HAP-1 (cell line): ENCODE data around the gene GRIN3B.
"Not testable (repeated sequence)": the region's sequence is repeated elsewhere in the genome, so short reads cannot be mapped to it uniquely, and the experiment has no call there.

Experiments used
- DNase-seq, 2 experiments: peaks; one replicate each; pipeline ENCODE4 v3.0.0-alpha.2; 2016 to 2020; ENCODE audit warnings: low spot score in 2 of 2
- H3K27me3 ChIP-seq: fragments of 250-450 bp; sonication (Bioruptor Pico); 2 replicates; pipeline ENCODE4 v1.5.1; 2020; ENCODE audit warnings: low read depth, mild to moderate bottlenecking, moderate library complexity
- H3K36me3 ChIP-seq: fragments of 250-450 bp; sonication (Bioruptor Pico); replicated peaks from 2 replicates; pipeline ENCODE4 v1.5.1; 2020; ENCODE audit warnings: mild to moderate bottlenecking
- H3K4me1 ChIP-seq: fragments of 250-450 bp; sonication (Bioruptor Pico); 2 replicates; pipeline ENCODE4 v1.5.1; 2020; ENCODE audit warnings: mild to moderate bottlenecking
- H3K4me3 ChIP-seq: fragments of 250-450 bp; sonication (Bioruptor Pico); 2 replicates; pipeline ENCODE4 v1.5.1; 2020; ENCODE audit warnings: mild to moderate bottlenecking, moderate library complexity
- H3K9me3 ChIP-seq: fragments of 250-450 bp; sonication (Bioruptor Pico); 2 replicates; pipeline ENCODE4 v1.5.1; 2020; ENCODE audit warnings: mild to moderate bottlenecking, moderate library complexity
- in situ Hi-C: fragments of 300-500 bp; cut with MboI; formaldehyde crosslinking; loops from 3 replicates; pipeline ENCODE4 v1.14.3; 2020; ENCODE audit warnings: low sequenced_read_pairs, inconsistent platforms, mixed read lengths

Gene GRIN3B, protein sequence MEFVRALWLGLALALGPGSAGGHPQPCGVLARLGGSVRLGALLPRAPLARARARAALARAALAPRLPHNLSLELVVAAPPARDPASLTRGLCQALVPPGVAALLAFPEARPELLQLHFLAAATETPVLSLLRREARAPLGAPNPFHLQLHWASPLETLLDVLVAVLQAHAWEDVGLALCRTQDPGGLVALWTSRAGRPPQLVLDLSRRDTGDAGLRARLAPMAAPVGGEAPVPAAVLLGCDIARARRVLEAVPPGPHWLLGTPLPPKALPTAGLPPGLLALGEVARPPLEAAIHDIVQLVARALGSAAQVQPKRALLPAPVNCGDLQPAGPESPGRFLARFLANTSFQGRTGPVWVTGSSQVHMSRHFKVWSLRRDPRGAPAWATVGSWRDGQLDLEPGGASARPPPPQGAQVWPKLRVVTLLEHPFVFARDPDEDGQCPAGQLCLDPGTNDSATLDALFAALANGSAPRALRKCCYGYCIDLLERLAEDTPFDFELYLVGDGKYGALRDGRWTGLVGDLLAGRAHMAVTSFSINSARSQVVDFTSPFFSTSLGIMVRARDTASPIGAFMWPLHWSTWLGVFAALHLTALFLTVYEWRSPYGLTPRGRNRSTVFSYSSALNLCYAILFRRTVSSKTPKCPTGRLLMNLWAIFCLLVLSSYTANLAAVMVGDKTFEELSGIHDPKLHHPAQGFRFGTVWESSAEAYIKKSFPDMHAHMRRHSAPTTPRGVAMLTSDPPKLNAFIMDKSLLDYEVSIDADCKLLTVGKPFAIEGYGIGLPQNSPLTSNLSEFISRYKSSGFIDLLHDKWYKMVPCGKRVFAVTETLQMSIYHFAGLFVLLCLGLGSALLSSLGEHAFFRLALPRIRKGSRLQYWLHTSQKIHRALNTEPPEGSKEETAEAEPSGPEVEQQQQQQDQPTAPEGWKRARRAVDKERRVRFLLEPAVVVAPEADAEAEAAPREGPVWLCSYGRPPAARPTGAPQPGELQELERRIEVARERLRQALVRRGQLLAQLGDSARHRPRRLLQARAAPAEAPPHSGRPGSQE

DNA sequence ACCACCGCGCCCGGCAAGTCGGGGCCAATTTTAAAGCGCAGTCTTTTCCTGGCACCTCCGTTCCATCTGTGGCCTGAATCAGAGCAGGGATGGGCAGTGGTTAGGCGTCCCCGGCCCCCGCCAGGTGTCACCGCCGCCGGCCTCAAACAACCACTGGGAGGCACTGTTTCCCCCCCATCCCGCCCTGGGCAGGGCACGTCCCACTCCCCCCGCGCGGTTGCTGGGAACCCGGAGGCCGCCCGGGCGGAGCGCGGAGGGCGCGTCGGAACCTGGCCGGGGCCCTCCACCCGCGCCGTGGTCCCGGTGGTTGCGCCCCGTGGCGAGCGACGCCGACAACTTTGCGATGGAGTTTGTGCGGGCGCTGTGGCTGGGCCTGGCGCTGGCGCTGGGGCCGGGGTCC lies at the start of gene GRIN3B:
Gene GRIN3B (plus strand): TSS at position 325 of the 400 bp plus-strand sequence. CDS start 19 bp downstream, at position 344.
- in situ Hi-C loops = no loop called here
- peak within 1 kb of the TSS; percentile 17 for H3K4me3 ChIP-seq
- H3K4me1 ChIP-seq = peaks cover 5% of the 10 kb centered on the region
- DNase-seq = peak; percentile 46 to 86
- H3K27me3 ChIP-seq = peaks cover 55% of the 10 kb centered on the region
- no peaks in the 10 kb centered on the region for H3K9me3 ChIP-seq
- H3K36me3 ChIP-seq = no peaks in the 10 kb centered on the region

DNA sequence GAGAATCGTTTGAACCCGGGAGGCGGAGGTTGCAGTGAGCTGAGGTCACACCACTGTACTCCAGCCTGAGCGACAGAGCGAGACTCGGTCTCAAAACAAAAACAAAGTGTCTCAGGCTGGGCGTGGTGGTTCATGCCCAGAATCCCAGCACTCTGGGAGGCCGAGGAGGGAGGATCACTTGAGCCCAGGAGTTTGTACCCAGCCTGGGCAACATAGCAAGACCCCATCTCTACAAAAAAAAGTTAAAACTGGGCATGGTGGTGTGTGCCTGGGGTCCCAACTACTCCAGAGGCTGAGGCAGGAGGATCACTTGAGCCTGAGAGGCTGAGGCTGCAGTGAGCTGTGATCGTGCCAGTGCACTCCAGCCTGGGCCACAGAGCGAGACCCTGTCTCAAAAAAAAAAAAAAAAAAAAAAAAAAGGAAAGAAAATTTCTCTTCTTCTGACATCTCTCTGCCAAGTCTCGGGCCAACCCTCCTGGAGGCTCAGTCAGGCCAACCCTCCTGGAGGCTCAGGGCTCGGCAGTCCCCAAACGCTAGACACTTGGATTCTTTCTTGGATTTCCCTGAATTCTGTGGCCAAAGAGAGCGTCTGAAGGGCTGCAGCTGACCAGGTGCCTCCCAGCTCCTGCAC lies 48.1 kb upstream of the GRIN3B start:
- DNase-seq = no peak
- H3K27me3 ChIP-seq = no peaks in the 10 kb centered on the region
- no peaks in the 10 kb centered on the region for H3K9me3 ChIP-seq
- no peaks in the 10 kb centered on the region for H3K4me1 ChIP-seq
- H3K4me3 ChIP-seq = no peak overlapping the region
- peaks cover 8% of the 10 kb centered on the region; the same call in 1 of the 2 replicates for H3K36me3 ChIP-seq
- in situ Hi-C loops = no loop called here

DNA sequence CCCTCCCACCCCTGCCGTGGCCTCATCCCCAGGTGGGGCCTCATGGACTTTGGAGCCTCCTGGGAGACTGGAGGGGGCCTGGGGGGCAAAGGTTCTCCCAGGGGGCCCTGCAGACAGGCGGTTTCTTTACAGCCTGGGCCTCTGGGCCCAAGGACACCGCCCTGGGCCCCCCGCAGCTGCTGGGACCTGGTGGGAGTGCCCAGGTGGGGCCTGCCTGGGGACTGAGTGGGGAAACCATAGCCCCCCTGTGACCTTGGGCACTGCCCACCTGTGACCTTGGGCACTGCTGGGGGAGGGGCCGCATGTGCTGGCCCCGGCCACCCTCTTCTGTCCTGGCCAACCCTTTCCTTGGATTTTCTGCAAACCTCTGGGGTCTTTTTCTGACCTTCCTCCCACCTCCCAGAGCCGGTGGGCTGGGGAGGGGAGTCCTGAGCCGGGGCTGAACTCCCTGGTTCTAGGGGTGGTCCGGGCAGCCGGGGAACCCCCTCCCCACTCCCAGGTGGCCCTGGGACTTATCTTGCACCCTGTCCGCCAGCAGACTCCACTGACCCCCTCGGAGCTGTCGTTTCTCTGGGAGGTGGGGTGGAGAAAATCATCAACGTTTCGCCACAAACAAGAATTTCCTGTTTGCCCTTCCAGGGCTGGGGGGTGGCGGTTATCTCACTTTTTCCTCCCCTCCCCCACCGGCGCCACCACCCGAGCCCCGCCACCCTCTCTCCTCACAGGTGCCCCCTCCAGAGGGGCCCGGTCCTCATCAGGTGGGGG lies 47.4 kb upstream of the GRIN3B start:
- Histone ChIP-seq H3K36me3 (peaks cover 4% of the 10 kb centered on the region; the same call in 1 of the 2 replicates), H3K4me3 (no peak overlapping the region), H3K9me3 (no peaks in the 10 kb centered on the region), H3K4me1 (no peaks in the 10 kb centered on the region), H3K27me3 (no peaks in the 10 kb centered on the region)
- in situ Hi-C loops = no loop called here
- DNase-seq = no peak

DNA sequence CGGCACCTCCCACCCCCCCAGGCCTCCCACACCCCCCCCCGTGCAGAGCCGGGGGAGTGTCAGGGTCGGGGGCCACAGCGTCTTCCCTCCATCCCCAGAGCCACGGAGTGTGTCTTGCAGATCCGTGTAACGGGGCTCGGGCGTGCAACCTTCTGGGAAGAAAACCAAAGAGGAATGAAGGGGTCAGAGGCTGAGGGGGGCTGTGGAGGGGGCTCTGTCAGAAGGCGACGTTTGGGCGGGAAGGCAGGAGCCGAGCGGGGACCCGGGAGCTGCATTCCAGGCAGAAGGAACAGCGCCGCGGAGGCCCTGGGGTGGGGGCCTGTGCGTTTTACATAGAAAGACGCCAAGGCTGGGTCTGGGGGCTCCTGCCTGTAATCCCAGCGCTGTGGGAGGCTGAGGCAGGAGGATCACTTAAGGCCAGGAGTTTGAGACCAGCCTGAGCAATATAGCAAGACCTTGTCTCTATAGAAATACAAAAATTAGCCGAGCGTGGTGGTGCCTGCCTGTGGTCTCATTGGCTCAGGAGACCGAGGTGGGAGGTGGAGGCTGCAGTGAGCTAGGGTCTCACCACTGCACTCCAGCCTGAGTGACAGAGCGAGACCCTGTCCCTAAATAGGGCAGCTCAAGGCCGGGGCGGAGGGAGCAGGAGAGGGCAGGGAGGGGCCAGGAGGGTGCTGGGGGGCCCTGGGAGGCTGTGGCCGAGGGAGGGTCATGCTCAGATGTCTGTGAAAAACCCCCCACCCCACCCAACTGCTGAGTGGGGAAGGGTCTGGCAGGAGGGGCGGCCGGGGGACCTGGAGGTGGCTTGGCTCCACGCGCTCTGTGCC lies 46.6 kb upstream of the GRIN3B start:
- H3K9me3 ChIP-seq = no peaks in the 10 kb centered on the region
- no peaks in the 10 kb centered on the region for H3K27me3 ChIP-seq
- H3K4me3 ChIP-seq = no peak overlapping the region
- no peaks in the 10 kb centered on the region for H3K4me1 ChIP-seq
- H3K36me3 ChIP-seq = no peaks in the 10 kb centered on the region
- no peak for DNase-seq
- in situ Hi-C loops = no loop called here

DNA sequence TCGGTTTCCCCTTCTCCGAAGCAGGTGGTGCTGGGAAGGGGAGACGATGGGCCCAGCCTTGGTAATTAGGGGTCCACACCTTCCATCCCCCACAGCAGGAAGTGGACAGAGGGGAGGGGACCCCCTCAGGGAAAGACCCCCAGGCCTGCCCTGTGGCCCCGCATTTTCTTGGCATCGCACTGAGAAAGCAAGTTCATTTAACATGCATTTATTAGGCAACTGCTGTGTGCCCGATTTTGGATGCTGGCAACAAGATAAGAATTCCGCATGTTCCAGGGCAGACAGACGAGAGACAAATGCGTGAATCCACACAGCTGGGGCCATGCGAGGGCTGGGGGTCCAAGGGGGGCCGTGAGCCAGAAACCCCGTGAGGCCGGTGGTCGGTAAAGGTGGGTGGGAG lies 45.9 kb upstream of the GRIN3B start:
- Histone ChIP-seq H3K9me3 (no peaks in the 10 kb centered on the region), H3K36me3 (no peaks in the 10 kb centered on the region), H3K4me1 (no peaks in the 10 kb centered on the region), H3K27me3 (no peaks in the 10 kb centered on the region), H3K4me3 (no peak overlapping the region)
- in situ Hi-C loops = no loop called here
- DNase-seq = no peak

DNA sequence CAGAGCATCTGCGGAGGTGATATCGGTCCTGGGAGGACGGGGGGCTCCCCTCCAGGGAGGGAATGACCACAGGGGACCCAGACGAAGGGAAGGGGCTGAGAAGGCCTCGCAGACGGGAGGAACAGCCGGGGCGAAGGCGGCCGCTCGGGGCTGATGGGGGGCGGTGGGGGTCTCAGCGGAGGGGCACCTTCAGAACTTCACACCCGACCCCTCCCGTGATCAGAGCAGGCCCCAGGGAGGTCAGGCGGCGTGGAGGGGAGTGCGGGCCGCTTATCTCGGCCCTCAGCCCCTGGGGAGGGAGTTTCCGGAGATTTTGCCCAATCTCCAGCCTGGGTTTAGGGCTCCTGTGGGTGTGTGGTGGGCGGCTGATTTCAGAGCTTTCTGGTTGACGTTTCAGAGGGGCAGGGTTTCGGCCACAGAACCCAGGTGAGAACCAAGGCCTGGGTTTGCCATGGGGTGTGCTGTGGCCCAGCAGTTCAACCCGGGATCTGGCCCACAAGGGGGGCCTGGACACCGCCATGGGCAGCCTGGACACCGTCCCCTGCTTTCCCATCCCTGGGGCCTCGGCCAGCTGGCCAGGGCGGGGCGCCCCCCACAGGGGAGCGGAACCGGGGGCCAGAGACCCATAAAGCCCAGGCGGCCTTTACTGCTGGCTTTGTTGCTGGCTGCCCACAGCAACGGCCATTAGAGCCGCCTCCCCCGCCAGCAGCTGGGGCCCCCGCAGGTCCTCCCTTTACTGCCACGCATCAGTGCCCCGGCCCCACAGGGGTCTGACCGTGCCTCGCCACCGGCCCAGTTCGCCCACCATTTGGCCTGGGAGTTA lies 45.3 kb upstream of the GRIN3B start:
- DNase-seq = no peak
- H3K36me3 ChIP-seq = no peaks in the 10 kb centered on the region
- no peaks in the 10 kb centered on the region for H3K4me1 ChIP-seq
- H3K27me3 ChIP-seq = no peaks in the 10 kb centered on the region
- no peaks in the 10 kb centered on the region for H3K9me3 ChIP-seq
- in situ Hi-C loops = no loop called here
- no peak overlapping the region for H3K4me3 ChIP-seq

DNA sequence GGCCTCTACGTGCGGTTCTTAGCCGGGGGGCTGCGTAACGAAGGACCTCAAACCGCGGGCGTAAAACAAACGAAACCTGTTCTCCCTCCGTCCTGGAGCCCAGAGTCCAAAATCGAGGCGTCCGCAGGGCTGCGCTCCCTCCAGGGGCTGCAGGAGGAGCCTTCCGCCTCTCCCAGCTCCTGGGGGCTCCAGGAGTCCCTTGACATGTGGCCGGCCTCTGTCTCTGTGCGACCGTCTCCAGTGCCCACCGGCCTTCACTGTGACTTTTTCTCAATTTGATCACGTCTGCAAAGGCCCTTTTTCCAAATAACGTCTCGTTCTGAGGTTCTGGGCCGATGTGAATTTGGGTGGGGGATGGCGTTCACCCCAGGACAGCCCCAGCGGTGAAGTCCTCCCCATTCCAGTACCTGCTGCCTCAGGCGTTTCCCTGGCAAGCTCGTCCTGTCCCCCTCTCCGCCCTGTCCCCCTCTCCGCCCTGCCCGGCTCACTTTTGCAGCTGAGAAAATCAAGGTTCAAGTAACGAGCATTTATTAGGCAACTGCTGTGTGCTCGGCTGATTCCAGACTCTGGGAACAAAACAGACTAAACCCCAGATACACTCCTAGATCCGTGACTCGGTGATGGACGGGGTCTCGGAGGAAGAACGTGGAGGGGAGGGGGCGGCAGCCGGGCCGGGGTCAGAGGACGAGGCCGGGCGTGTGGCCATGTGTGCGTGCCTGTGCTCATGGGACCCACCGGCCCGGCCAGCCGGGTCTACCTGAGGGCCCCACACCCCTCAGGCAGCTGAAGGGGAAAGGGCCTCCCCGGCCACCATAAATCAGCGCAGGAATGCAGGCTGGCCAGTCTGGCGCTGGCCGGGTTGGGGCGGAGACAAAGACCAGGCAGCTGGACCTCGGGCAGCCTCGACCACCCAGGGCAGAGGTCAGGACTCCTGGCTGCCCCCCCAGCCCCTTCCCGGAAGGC lies 44.1 kb upstream of the GRIN3B start:
- in situ Hi-C loops = no loop called here
- no peaks in the 10 kb centered on the region; the same call in 1 of the 2 replicates for H3K36me3 ChIP-seq
- H3K27me3 ChIP-seq = no peaks in the 10 kb centered on the region
- no peaks in the 10 kb centered on the region for H3K4me1 ChIP-seq
- H3K4me3 ChIP-seq = no peak overlapping the region
- H3K9me3 ChIP-seq = no peaks in the 10 kb centered on the region
- no peak for DNase-seq

DNA sequence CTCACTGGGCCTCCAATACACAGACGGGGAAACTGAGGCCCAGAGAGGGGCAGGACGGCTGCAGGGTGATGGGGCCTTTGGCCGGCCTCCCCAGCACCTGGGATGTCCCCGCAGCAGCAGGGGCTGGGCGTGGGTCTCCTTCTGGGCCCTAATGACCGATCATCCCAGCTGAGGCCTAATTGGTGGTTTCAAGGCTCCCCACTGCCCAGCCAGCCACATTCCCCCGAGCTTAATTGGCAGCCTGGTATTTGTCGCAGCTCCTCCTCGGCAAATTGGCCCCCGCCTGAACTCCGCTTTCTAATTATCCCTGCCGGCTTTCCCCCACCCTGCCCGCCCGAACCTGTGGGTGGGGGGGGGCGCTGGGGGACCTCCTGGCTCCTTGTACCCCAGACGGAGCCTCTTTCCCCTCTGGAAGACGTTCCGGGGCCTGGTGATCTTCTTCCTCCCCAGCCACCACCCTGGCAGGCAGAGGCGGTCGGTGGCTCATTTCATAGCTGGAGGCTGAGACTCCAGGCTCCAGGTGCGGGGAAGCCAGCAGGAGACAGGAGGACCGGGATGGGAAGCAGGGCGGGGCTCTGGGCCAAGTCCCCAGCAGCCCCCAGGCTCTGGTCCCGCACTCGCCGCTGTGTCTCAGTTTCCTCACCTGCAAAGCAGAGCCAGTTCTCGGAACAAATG lies 43.3 kb upstream of the GRIN3B start:
- in situ Hi-C loops = no loop called here
- no peak overlapping the region for H3K4me3 ChIP-seq
- no peaks in the 10 kb centered on the region for H3K9me3 ChIP-seq
- DNase-seq = no peak
- no peaks in the 10 kb centered on the region for H3K4me1 ChIP-seq
- no peaks in the 10 kb centered on the region for H3K27me3 ChIP-seq
- peaks cover 1% of the 10 kb centered on the region; the same call in 1 of the 2 replicates for H3K36me3 ChIP-seq

DNA sequence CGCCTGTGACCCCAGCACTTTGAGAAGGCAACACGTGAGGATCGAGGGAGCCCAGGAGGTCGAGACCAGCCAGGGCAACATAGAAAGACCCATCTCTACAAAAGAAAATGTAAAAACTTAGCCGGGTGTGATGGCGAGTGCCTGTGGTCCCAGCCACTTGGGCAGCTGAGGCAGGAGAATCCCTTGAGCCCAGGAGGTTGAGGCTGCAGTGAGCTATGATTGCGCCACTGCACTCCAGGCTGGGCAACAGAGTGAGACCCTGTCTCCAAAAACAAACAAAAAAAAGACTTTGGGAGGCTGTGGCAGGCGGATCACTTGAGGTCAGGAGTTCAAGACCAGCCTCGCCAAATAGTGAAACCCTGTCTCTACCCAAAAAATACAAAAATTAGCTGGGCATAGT lies 42.6 kb upstream of the GRIN3B start:
- in situ Hi-C loops, H3K27me3 ChIP-seq, H3K9me3 ChIP-seq, H3K36me3 ChIP-seq, H3K4me3 ChIP-seq, H3K4me1 ChIP-seq, DNase-seq: not testable (repeated sequence)

DNA sequence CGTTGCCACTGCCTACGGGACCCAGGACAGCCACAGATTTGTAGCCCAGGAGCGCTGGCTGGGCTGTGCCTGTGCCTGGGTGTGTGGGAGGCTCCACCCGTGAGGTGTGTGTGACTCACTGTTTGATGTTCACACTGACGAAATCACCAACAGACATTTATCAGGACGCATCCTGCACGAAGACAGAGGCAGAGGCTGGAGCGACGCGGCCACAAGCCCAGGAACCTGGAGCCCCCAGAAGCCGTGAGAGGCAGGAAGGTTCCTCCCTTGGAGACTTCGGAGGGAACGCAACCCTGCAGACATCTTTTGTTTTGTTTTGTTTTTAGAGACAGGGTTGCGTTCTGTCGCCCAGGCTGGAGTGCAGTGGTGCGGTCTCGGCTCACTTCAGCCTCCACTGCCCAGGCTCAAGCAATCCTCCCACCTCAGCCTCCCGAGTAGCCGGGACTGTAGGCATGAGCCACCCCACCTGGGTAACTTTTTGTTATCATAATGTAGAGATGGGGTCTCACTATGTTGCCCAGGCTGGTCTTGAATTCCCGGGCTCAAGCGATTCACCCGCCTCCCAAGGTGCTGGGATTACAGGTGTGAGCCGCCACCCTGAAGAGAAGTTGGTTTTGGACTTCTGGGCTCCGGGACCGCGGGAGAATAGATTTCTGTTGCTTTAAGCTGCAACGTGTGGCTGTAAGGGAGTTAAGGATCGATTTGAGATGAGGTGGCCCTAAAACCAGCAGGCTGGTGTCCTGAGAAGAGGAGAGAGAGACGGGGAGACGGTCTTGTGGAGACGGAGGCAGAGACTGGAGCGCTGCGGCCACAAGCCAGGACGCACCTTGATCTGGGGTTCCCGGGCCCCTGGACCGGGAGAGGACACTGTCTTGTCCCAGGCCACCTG lies 41.0 kb upstream of the GRIN3B start:
- Histone ChIP-seq H3K4me3 (no peak overlapping the region), H3K9me3 (no peaks in the 10 kb centered on the region), H3K4me1 (no peaks in the 10 kb centered on the region), H3K27me3 (no peaks in the 10 kb centered on the region), H3K36me3 (peaks cover 7% of the 10 kb centered on the region; the same call in 1 of the 2 replicates)
- DNase-seq = no peak
- in situ Hi-C loops = no loop called here
